K562 (cell line): Measurements from ENCODE around the gene TM2D3. TPM values are rescaled to one million over a fixed set of nuclear protein-coding genes. Genes with fewer than 3 reads are reported as not detected.

Source experiments
- GTF2E2 ChIP-seq: fragments of 200-800 bp; sonication (Bioruptor generic); IDR thresholded peaks from 2 replicates; pipeline ENCODE4 v1.6.1; 2016; ENCODE audit warnings: missing genetic modification characterization, missing compliant biosample characterization
- ZNF384 ChIP-seq: IDR thresholded peaks from 2 replicates; pipeline ENCODE4 v1.6.1; 2012; ENCODE audit warnings: low read depth, low read length, improper control_type of control experiment
- polyA plus RNA-seq, 8 experiments: library from polyadenylated mRNA; depleted of rRNA in 4 of 8; stranded (reverse) in 5 of 8; unstranded in 3 of 8; fragments of >200 nt; fragmentation: Nextera tagmentation in 2 of 8; fragmentation: Illumina TruSeq in 1 of 8; extraction: Ambion mirVana in 2 of 8; extraction: Trizol in 1 of 8; gene quantifications; 2 replicates each; pipeline versions ENCODE4 v1.2.1 to v1.2.3, GENCODE V29; 2011 to 2014; ENCODE audit warnings: inconsistent platforms in 1 of 8, missing spikeins in 1 of 8
- total RNA-seq, 7 experiments: library from RNA; depleted of rRNA in 6 of 7; stranded (reverse); fragments of >200 nt in 6 of 7; fragmentation: Illumina TruSeq in 2 of 7; extraction: Trizol in 2 of 7; gene quantifications; 2 replicates each; pipeline versions ENCODE4 v1.2.1 to v1.2.3, GENCODE V29; 2011 to 2021; ENCODE audit warnings: low replicate concordance in 1 of 7
- TF ChIP-seq, protein P1 (sequence below), 2 experiments: IDR thresholded peaks in 1 of 2; conservative IDR thresholded peaks in 1 of 2; 2 replicates each; pipeline ENCODE4 v1.6.1; 2016; ENCODE audit warnings: low read depth in 2 of 2, mild to moderate bottlenecking in 1 of 2, missing compliant biosample characterization in 1 of 2, missing genetic modification characterization in 1 of 2, moderate library complexity in 1 of 2
- TF ChIP-seq, protein P2 (sequence below): IDR thresholded peaks from 2 replicates; pipeline ENCODE4 v1.6.1; 2011; ENCODE audit warnings: borderline replicate concordance, low read depth, mild to moderate bottlenecking, moderate library complexity, low read length; ENCODE audit not compliant: insufficient read depth, poor library complexity, severe bottlenecking
- TF ChIP-seq, protein P3 (sequence below), 2 experiments: fragments of 450-650 bp; formaldehyde crosslinking in 1 of 2; IDR thresholded peaks; 2 replicates each; pipeline versions ENCODE4 v1.4.0 to v1.6.1; 2014 to 2020; ENCODE audit warnings: mild to moderate bottlenecking in 2 of 2, borderline replicate concordance in 1 of 2, low read depth in 1 of 2
- TF ChIP-seq, protein P4 (sequence below), 3 experiments: IDR thresholded peaks in 2 of 3; conservative IDR thresholded peaks in 1 of 3; 2 replicates each; pipeline ENCODE4 v1.5.1; 2011 to 2012; ENCODE audit warnings: low read length in 3 of 3, mild to moderate bottlenecking in 3 of 3, control low read depth in 2 of 3, improper control_type of control experiment in 1 of 3, inconsistent platforms in 1 of 3, low read depth in 1 of 3, mixed read lengths in 1 of 3, moderate library complexity in 1 of 3; ENCODE audit not compliant: insufficient read depth in 2 of 3

TM2D3 gene
- total and polyA plus RNA-seq, 9 of the 15 experiments (the other 6 are each of a cell fraction or from before 2014, with no cell fraction given) = 16.5 to 67.9 (median 31.3) TPM

- TF ChIP-seq, protein P1, sequence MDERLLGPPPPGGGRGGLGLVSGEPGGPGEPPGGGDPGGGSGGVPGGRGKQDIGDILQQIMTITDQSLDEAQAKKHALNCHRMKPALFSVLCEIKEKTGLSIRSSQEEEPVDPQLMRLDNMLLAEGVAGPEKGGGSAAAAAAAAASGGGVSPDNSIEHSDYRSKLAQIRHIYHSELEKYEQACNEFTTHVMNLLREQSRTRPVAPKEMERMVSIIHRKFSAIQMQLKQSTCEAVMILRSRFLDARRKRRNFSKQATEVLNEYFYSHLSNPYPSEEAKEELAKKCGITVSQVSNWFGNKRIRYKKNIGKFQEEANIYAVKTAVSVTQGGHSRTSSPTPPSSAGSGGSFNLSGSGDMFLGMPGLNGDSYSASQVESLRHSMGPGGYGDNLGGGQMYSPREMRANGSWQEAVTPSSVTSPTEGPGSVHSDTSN (CRISPR knock-in tag; IDR thresholded peaks at IDR 0.05; ENCODE audit: low read depth) = peak; percentile 46
- TF ChIP-seq, protein P1 (tag; conservative IDR thresholded peaks at IDR 0.05; ENCODE audit: low read depth) = peak; percentile 65
- TF ChIP-seq GTF2E2 (no peak), ZNF384 (peak; percentile 95)
- TF ChIP-seq, protein P2, sequence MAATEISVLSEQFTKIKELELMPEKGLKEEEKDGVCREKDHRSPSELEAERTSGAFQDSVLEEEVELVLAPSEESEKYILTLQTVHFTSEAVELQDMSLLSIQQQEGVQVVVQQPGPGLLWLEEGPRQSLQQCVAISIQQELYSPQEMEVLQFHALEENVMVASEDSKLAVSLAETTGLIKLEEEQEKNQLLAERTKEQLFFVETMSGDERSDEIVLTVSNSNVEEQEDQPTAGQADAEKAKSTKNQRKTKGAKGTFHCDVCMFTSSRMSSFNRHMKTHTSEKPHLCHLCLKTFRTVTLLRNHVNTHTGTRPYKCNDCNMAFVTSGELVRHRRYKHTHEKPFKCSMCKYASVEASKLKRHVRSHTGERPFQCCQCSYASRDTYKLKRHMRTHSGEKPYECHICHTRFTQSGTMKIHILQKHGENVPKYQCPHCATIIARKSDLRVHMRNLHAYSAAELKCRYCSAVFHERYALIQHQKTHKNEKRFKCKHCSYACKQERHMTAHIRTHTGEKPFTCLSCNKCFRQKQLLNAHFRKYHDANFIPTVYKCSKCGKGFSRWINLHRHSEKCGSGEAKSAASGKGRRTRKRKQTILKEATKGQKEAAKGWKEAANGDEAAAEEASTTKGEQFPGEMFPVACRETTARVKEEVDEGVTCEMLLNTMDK = peak; percentile 59
- TF ChIP-seq, protein P3, sequence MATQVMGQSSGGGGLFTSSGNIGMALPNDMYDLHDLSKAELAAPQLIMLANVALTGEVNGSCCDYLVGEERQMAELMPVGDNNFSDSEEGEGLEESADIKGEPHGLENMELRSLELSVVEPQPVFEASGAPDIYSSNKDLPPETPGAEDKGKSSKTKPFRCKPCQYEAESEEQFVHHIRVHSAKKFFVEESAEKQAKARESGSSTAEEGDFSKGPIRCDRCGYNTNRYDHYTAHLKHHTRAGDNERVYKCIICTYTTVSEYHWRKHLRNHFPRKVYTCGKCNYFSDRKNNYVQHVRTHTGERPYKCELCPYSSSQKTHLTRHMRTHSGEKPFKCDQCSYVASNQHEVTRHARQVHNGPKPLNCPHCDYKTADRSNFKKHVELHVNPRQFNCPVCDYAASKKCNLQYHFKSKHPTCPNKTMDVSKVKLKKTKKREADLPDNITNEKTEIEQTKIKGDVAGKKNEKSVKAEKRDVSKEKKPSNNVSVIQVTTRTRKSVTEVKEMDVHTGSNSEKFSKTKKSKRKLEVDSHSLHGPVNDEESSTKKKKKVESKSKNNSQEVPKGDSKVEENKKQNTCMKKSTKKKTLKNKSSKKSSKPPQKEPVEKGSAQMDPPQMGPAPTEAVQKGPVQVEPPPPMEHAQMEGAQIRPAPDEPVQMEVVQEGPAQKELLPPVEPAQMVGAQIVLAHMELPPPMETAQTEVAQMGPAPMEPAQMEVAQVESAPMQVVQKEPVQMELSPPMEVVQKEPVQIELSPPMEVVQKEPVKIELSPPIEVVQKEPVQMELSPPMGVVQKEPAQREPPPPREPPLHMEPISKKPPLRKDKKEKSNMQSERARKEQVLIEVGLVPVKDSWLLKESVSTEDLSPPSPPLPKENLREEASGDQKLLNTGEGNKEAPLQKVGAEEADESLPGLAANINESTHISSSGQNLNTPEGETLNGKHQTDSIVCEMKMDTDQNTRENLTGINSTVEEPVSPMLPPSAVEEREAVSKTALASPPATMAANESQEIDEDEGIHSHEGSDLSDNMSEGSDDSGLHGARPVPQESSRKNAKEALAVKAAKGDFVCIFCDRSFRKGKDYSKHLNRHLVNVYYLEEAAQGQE (IDR thresholded peaks at IDR 0.05; ENCODE audit: borderline replicate concordance) = peak; percentile 68; the same call in 1 of the 2 replicates
- TF ChIP-seq, protein P3 (CRISPR knock-in tag; IDR thresholded peaks at IDR 0.05; ENCODE audit: low read depth) = no peak
- TF ChIP-seq, protein P4, sequence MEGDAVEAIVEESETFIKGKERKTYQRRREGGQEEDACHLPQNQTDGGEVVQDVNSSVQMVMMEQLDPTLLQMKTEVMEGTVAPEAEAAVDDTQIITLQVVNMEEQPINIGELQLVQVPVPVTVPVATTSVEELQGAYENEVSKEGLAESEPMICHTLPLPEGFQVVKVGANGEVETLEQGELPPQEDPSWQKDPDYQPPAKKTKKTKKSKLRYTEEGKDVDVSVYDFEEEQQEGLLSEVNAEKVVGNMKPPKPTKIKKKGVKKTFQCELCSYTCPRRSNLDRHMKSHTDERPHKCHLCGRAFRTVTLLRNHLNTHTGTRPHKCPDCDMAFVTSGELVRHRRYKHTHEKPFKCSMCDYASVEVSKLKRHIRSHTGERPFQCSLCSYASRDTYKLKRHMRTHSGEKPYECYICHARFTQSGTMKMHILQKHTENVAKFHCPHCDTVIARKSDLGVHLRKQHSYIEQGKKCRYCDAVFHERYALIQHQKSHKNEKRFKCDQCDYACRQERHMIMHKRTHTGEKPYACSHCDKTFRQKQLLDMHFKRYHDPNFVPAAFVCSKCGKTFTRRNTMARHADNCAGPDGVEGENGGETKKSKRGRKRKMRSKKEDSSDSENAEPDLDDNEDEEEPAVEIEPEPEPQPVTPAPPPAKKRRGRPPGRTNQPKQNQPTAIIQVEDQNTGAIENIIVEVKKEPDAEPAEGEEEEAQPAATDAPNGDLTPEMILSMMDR (IDR thresholded peaks at IDR 0.05 in 2 of 3, conservative IDR thresholded peaks at IDR 0.05 in 1 of 3; ENCODE audit: insufficient read depth in 2 of 3, low read depth in 1 of 3, low read length in 3 of 3) = peak; percentile 70 to 91 (median 84)
Measured at GRCh38 chr15:101641129-101641764, 10.9 kb downstream of the TM2D3 start (continued).
